SK-N-SH treated with all-trans-retinoic acid at 6 μM for 48 hours (cell line): ENCODE measurements around the gene ACOT13.

ENCODE experiments used
- ATAC-seq: fragments of 200-7000 bp; cut with Tn5 transposase; 3 replicates; pipeline ENCODE4 v1.9.1; 2020; ENCODE audit warnings: mild to moderate bottlenecking, moderate library complexity
- ARNTL ChIP-seq: fragments of 450-650 bp; formaldehyde crosslinking; IDR thresholded peaks from 2 replicates; pipeline ENCODE4 v1.5.0; 2020; ENCODE audit warnings: low read depth, mild to moderate bottlenecking, moderate library complexity, borderline replicate concordance
- CSRNP3 ChIP-seq: fragments of 250-450 bp; sonication (Bioruptor Pico); IDR thresholded peaks from 2 replicates; pipeline ENCODE4 v1.5.1; 2021; ENCODE audit warnings: mild to moderate bottlenecking, moderate library complexity
- GLIS3 ChIP-seq: fragments of 250-450 bp; sonication (Bioruptor Pico); IDR thresholded peaks from 2 replicates; pipeline ENCODE4 v1.5.0; 2020; ENCODE audit warnings: mild to moderate bottlenecking, moderate library complexity
- OSR1 ChIP-seq: fragments of 250-450 bp; sonication (Bioruptor Pico); IDR thresholded peaks from 2 replicates; pipeline ENCODE4 v1.8.0; 2022; ENCODE audit warnings: moderate library complexity, mild to moderate bottlenecking, inconsistent platforms
- PPARA ChIP-seq: fragments of 250-450 bp; sonication (Bioruptor Pico); IDR thresholded peaks from 2 replicates; pipeline ENCODE4 v1.5.0; 2020; ENCODE audit warnings: mild to moderate bottlenecking, borderline replicate concordance
- RARB ChIP-seq: fragments of 250-450 bp; sonication (Bioruptor Pico); IDR thresholded peaks from 2 replicates; pipeline ENCODE4 v1.8.0; 2021; ENCODE audit warnings: mild to moderate bottlenecking, moderate library complexity
- TCF4 ChIP-seq: fragments of 250-450 bp; sonication (Bioruptor Pico); IDR thresholded peaks from 2 replicates; pipeline ENCODE4 v1.8.0; 2021; ENCODE audit warnings: mild to moderate bottlenecking, moderate library complexity, borderline replicate concordance
- TOX ChIP-seq: fragments of 250-450 bp; sonication (Bioruptor Pico); IDR thresholded peaks from 2 replicates; pipeline ENCODE4 v1.8.0; 2021; ENCODE audit warnings: mild to moderate bottlenecking, moderate library complexity, borderline replicate concordance
- TSHZ2 ChIP-seq: fragments of 250-450 bp; sonication (Bioruptor Pico); IDR thresholded peaks from 2 replicates; pipeline ENCODE4 v1.5.0; 2020; ENCODE audit warnings: mild to moderate bottlenecking, moderate library complexity
- ZC3H10 ChIP-seq: fragments of 250-450 bp; sonication (Bioruptor Pico); IDR thresholded peaks from 2 replicates; pipeline ENCODE4 v1.5.1; 2021; ENCODE audit warnings: mild to moderate bottlenecking, moderate library complexity
- ZFP30 ChIP-seq: fragments of 450-650 bp; formaldehyde crosslinking; IDR thresholded peaks from 2 replicates; pipeline ENCODE4 v1.5.0; 2022; ENCODE audit warnings: mild to moderate bottlenecking, moderate library complexity
- ZNF565 ChIP-seq: fragments of 450-650 bp; formaldehyde crosslinking; conservative IDR thresholded peaks from 2 replicates; pipeline ENCODE4 v1.5.0; 2020; ENCODE audit warnings: low read depth, mild to moderate bottlenecking, moderate library complexity
- ZNF70 ChIP-seq: fragments of 450-650 bp; formaldehyde crosslinking; IDR thresholded peaks from 2 replicates; pipeline ENCODE4 v1.5.0; 2020; ENCODE audit warnings: mild to moderate bottlenecking, moderate library complexity
- ZNF8 ChIP-seq: fragments of 450-650 bp; formaldehyde crosslinking; IDR thresholded peaks from 2 replicates; pipeline ENCODE4 v1.5.0; 2020; ENCODE audit warnings: mild to moderate bottlenecking, moderate library complexity
- TF ChIP-seq, protein P1 (sequence below): fragments of 250-450 bp; sonication (Bioruptor Pico); IDR thresholded peaks from 2 replicates; pipeline ENCODE4 v1.5.1; 2020; ENCODE audit warnings: low read depth, mild to moderate bottlenecking, moderate library complexity
- TF ChIP-seq, protein P2 (sequence below): fragments of 250-450 bp; sonication (Bioruptor Pico); IDR thresholded peaks from 2 replicates; pipeline ENCODE4 v1.8.0; 2020; ENCODE audit warnings: mild to moderate bottlenecking, moderate library complexity, borderline replicate concordance
- TF ChIP-seq, protein P3 (sequence below): fragments of 250-450 bp; sonication (Bioruptor Pico); IDR thresholded peaks from 2 replicates; pipeline ENCODE4 v1.8.0; 2021; ENCODE audit warnings: low read depth, mild to moderate bottlenecking, moderate library complexity, borderline replicate concordance

The ACOT13 gene

GRCh38 chr6:24650365-24650764 lies 16.5 kb upstream of the ACOT13 start:
- ATAC-seq, result no peak
- TF ChIP-seq ZNF8 (CRISPR knock-in tag) (no peak), PPARA (CRISPR knock-in tag) (no peak), ZNF565 (CRISPR knock-in tag) (no peak), ZC3H10 (CRISPR knock-in tag) (no peak), TOX (CRISPR knock-in tag) (no peak), TSHZ2 (CRISPR knock-in tag) (no peak), ARNTL (CRISPR knock-in tag) (no peak)
- TF ChIP-seq, all 23 proteins: peak for 0

GRCh38 chr6:24655215-24655614 lies 11.7 kb upstream of the ACOT13 start:
- TF ChIP-seq CSRNP3 (CRISPR knock-in tag) (no peak), GLIS3 (CRISPR knock-in tag) (no peak), TCF4 (CRISPR knock-in tag) (no peak), ZNF70 (no peak), ZNF8 (CRISPR knock-in tag) (no peak)
- no peak for ATAC-seq

DNA sequence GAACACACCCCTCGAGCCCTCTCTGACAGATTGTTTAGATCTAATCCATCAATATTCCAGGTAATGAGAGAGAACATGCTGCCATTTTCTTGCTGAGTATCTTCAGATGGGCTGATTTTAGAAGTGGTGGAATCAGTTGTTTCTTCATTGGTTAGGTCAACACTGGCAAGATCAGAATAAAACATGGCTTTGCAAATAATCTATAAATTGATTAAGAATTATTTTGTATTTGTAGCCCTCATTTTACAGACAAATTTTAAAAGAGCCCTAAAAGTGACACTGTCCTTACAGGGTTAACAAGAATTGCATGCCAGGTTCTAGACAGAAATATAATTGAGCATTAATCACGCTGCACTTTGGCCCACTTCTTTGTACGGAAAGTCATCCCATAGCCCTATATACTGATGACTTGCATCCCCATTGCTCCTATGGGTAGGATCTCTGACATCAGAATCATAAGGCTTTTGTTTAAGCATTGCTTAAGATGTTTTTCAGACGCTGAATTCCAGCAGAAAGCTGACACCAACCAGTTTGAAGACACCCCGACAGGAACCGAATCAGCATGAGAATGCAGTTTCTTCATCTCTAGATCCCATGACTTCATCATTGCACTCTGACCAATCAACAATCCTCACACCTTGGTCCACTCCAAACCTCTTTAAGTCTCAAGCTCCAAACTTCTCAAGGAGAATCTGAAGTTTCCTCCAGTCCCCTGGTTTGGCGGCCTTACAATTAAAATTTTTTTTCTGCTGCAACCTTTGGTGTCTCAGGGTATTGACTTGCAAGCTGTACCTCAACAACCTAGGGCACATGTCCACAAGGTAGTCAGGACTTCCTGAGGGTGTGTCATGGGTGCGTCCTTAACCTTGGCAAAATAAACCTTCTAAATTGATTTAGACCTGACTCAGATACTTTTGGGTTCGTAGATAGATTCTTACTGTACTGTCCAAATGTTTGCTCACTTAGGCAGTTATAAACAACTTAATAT lies 8.0 kb upstream of the ACOT13 start:
- TF ChIP-seq GLIS3 (CRISPR knock-in tag) (no peak), OSR1 (no peak), ZFP30 (CRISPR knock-in tag) (no peak), PPARA (CRISPR knock-in tag) (no peak), CSRNP3 (CRISPR knock-in tag) (no peak)
- TF ChIP-seq, protein P1, sequence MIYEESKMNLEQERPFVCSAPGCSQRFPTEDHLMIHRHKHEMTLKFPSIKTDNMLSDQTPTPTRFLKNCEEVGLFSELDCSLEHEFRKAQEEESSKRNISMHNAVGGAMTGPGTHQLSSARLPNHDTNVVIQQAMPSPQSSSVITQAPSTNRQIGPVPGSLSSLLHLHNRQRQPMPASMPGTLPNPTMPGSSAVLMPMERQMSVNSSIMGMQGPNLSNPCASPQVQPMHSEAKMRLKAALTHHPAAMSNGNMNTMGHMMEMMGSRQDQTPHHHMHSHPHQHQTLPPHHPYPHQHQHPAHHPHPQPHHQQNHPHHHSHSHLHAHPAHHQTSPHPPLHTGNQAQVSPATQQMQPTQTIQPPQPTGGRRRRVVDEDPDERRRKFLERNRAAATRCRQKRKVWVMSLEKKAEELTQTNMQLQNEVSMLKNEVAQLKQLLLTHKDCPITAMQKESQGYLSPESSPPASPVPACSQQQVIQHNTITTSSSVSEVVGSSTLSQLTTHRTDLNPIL, result no peak
- TF ChIP-seq, all 23 proteins: peak for 0
- ATAC-seq, result no peak

- ATAC-seq, result no peak
- TF ChIP-seq TOX (CRISPR knock-in tag) (no peak), TCF4 (CRISPR knock-in tag) (no peak), RARB (no peak), ZNF565 (CRISPR knock-in tag) (no peak), CSRNP3 (CRISPR knock-in tag) (no peak), ZNF70 (no peak), TSHZ2 (CRISPR knock-in tag) (no peak), GLIS3 (CRISPR knock-in tag) (no peak)
- TF ChIP-seq, protein P2, sequence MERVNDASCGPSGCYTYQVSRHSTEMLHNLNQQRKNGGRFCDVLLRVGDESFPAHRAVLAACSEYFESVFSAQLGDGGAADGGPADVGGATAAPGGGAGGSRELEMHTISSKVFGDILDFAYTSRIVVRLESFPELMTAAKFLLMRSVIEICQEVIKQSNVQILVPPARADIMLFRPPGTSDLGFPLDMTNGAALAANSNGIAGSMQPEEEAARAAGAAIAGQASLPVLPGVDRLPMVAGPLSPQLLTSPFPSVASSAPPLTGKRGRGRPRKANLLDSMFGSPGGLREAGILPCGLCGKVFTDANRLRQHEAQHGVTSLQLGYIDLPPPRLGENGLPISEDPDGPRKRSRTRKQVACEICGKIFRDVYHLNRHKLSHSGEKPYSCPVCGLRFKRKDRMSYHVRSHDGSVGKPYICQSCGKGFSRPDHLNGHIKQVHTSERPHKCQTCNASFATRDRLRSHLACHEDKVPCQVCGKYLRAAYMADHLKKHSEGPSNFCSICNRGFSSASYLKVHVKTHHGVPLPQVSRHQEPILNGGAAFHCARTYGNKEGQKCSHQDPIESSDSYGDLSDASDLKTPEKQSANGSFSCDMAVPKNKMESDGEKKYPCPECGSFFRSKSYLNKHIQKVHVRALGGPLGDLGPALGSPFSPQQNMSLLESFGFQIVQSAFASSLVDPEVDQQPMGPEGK, result no peak
- TF ChIP-seq, protein P3, sequence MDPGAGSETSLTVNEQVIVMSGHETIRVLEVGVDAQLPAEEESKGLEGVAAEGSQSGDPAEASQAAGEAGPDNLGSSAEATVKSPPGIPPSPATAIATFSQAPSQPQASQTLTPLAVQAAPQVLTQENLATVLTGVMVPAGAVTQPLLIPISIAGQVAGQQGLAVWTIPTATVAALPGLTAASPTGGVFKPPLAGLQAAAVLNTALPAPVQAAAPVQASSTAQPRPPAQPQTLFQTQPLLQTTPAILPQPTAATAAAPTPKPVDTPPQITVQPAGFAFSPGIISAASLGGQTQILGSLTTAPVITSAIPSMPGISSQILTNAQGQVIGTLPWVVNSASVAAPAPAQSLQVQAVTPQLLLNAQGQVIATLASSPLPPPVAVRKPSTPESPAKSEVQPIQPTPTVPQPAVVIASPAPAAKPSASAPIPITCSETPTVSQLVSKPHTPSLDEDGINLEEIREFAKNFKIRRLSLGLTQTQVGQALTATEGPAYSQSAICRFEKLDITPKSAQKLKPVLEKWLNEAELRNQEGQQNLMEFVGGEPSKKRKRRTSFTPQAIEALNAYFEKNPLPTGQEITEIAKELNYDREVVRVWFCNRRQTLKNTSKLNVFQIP (CRISPR knock-in tag), result no peak
Observed at GRCh38 chr6:24659561-24659960, 7.3 kb upstream of the ACOT13 start.
